Measurements from ENCODE around the gene DUSP9. TPM values are rescaled to one million over a fixed set of nuclear protein-coding genes. Genes with fewer than 3 reads are reported as not detected.
"Not testable (repeated sequence)": the region's sequence is repeated elsewhere in the genome, so short reads cannot be mapped to it uniquely, and the experiment has no call there.

Gene DUSP9
- total RNA-seq, 6 experiments from 2014 or later = 0.33 to 3.9 (median 0.69) TPM

DNA sequence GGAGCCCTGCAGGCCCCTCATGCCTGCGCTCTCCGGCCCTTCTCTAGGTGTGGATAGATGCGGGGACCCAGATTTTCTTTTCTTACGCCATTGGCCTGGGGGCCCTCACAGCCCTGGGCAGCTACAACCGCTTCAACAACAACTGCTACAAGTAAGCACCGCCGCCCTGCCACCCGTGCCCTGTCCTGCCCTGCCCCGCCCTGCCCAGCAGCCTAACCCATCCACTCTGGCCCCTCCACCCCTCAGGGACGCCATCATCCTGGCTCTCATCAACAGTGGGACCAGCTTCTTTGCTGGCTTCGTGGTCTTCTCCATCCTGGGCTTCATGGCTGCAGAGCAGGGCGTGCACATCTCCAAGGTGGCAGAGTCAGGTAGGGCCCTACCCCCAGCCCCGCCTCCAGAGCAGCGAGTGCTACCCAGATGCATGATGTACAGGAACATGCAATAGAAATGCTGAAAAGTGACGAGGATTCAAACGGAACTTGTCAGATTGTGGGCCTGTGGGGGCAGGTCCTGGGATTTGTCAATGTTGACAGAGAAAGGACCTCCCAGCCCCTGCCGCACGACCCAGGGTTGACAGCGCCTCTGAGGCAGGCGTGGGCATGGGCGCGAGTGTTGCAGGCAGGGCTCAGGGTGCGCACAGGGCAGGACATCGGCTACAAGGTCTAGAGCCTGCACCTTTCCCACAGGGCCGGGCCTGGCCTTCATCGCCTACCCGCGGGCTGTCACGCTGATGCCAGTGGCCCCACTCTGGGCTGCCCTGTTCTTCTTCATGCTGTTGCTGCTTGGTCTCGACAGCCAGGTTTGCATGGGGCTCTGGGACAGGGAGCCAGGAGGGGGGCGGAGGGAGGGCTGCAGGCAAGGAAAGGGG is 46.4 kb downstream of the DUSP9 start:
- no peak for TF ChIP-seq POLR2A (IDR thresholded peaks at IDR 0.05)
- TF ChIP-seq, protein P1, sequence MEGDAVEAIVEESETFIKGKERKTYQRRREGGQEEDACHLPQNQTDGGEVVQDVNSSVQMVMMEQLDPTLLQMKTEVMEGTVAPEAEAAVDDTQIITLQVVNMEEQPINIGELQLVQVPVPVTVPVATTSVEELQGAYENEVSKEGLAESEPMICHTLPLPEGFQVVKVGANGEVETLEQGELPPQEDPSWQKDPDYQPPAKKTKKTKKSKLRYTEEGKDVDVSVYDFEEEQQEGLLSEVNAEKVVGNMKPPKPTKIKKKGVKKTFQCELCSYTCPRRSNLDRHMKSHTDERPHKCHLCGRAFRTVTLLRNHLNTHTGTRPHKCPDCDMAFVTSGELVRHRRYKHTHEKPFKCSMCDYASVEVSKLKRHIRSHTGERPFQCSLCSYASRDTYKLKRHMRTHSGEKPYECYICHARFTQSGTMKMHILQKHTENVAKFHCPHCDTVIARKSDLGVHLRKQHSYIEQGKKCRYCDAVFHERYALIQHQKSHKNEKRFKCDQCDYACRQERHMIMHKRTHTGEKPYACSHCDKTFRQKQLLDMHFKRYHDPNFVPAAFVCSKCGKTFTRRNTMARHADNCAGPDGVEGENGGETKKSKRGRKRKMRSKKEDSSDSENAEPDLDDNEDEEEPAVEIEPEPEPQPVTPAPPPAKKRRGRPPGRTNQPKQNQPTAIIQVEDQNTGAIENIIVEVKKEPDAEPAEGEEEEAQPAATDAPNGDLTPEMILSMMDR (IDR thresholded peaks at IDR 0.05) = no peak
- DNase-seq (no peak), ATAC-seq (peak in 3 of 4 donors; percentile 5 to 17 (median 7))
- Histone ChIP-seq H3K27me3 (no peaks in the 10 kb centered on the region), H3K9me3 (no peaks in the 10 kb centered on the region), H3K27ac (no peak overlapping the region), H3K4me1 (no peaks in the 10 kb centered on the region), H3K36me3 (no peaks in the 10 kb centered on the region), H3K4me3 (no peak overlapping the region)
- WGBS (ENCODE audit: insufficient coverage, low coverage, low lambda C conversion rate, missing lambda C conversion rate) = 47% methylated on average over 7 of the region's 31 CpGs
- intact Hi-C loops (cut with DNase I) = no loop called here

DNA sequence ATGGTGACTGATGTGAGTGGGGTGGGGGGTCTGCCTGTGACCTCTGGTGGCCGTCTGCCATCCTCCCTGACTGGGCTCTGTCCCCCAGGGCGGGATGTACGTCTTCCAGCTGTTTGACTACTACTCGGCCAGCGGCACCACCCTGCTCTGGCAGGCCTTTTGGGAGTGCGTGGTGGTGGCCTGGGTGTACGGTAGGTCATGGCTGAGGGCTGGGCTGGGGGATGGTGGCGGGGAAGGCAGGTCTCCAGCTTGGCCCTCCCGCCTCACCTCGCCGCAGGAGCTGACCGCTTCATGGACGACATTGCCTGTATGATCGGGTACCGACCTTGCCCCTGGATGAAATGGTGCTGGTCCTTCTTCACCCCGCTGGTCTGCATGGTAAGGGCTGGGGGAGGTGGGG is 47.3 kb downstream of the DUSP9 start:
- H3K27me3 ChIP-seq; H3K27ac ChIP-seq; DNase-seq; H3K4me1 ChIP-seq; H3K4me3 ChIP-seq; H3K9me3 ChIP-seq; ATAC-seq; intact Hi-C loops (cut with DNase I); H3K36me3 ChIP-seq: not testable (repeated sequence)
- 80% methylated on average over 2 of the region's 16 CpGs for WGBS (ENCODE audit: insufficient coverage, low coverage, low lambda C conversion rate, missing lambda C conversion rate)

DNA sequence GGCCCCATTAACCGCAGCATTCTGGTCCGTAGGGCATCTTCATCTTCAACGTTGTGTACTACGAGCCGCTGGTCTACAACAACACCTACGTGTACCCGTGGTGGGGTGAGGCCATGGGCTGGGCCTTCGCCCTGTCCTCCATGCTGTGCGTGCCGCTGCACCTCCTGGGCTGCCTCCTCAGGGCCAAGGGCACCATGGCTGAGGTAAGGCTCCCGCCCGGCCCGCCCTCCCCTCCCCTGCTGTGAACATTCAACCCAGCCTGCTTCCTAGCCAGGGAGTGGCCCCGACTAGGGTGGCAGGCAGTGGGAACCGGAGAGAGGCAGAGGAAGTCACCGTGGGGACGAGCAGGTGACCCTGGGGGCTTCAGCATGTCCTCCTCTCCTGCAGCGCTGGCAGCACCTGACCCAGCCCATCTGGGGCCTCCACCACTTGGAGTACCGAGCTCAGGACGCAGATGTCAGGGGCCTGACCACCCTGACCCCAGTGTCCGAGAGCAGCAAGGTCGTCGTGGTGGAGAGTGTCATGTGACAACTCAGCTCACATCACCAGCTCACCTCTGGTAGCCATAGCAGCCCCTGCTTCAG is 47.8 kb downstream of the DUSP9 start:
- Histone ChIP-seq H3K9me3 (no peaks in the 10 kb centered on the region), H3K4me1 (no peaks in the 10 kb centered on the region), H3K36me3 (no peaks in the 10 kb centered on the region), H3K4me3 (no peak overlapping the region), H3K27me3 (no peaks in the 10 kb centered on the region), H3K27ac (no peak overlapping the region)
- ATAC-seq (no peak), DNase-seq (no peak)
- no CpG with 5 or more reads among the region's 23 CpGs for WGBS (ENCODE audit: insufficient coverage, low coverage, low lambda C conversion rate, missing lambda C conversion rate)
- no peak for TF ChIP-seq POLR2A (IDR thresholded peaks at IDR 0.05)
- TF ChIP-seq, protein P1 (IDR thresholded peaks at IDR 0.05) = no peak
- intact Hi-C loops (cut with DNase I) = no loop called here

DNA sequence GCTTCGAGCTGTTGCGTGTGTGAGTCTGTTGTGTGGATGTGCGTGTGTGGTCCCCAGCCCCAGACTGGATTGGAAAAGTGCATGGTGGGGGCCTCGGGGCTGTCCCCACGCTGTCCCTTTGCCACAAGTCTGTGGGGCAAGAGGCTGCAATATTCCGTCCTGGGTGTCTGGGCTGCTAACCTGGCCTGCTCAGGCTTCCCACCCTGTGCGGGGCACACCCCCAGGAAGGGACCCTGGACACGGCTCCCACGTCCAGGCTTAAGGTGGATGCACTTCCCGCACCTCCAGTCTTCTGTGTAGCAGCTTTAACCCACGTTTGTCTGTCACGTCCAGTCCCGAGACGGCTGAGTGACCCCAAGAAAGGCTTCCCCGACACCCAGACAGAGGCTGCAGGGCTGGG is 49.1 kb downstream of the DUSP9 start:
- Histone ChIP-seq H3K36me3 (no peaks in the 10 kb centered on the region), H3K4me3 (no peak overlapping the region), H3K27me3 (no peaks in the 10 kb centered on the region), H3K9me3 (no peaks in the 10 kb centered on the region), H3K27ac (no peak overlapping the region), H3K4me1 (no peaks in the 10 kb centered on the region)
- TF ChIP-seq POLR2A (IDR thresholded peaks at IDR 0.05) = no peak
- TF ChIP-seq, protein P1 (IDR thresholded peaks at IDR 0.05) = no peak
- no peak for ATAC-seq
- intact Hi-C loops (cut with DNase I) = no loop called here
- WGBS (ENCODE audit: insufficient coverage, low coverage, low lambda C conversion rate, missing lambda C conversion rate) = 79% methylated on average over 7 of the region's 15 CpGs
- no peak for DNase-seq

DNA sequence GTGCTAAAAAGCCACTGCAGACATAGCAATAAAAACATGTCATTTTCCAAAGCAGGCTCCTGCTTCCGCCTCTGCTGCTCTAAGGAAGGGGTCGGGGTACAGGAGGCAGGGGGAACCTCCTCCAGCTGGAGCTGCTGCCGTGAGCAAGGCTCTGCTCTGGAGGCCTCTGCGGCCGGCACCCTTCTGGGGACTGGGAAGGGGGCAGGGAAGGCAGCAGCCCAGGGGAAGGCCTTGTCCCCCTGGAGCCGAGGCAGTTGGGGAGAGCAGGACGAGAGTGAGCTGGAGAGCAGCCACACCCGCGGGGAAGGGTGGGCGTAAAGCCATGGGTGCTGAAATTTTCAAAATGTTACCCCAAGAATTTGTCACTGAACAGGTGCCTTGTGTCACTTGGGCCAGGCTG is 49.5 kb downstream of the DUSP9 start:
- 70% methylated on average over 4 of the region's 10 CpGs for WGBS (ENCODE audit: insufficient coverage, low coverage, low lambda C conversion rate, missing lambda C conversion rate)

DNA sequence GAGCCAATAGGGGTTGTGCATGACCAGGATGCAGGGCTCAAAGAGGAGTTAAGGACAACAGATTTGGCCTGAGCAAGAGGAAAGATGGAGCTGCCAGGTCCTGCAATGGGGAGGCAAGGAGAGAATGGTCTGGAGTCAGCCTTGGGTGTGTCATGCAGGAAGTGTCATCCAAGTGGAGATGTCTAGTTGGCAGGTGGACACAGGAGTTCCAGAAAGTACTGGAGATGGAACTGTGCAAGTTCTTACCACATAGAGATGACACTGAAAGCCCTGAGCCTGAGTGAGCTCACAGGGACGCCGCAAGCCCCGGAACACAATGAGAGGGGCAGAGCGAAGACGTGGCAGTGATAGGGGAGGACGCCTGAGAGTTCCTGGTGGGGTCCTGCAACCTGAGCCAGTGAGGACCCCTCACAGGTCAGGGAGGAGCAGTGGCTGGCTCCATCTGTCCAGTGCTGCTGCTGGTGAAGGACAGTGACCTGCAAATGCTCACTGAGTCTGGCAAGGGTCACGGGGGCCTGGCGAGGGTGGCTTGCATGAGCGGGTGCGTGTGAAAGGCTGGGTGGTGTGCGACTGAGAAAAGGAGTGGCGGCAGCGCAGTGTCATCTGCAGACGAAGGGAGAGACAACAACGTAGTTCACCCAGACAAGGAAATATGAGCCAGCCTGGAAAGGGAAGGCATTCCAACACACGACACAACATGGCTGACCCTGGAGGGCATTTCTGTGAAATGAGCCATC is 50.2 kb downstream of the DUSP9 start:
- H3K4me3 ChIP-seq; H3K4me1 ChIP-seq; H3K27me3 ChIP-seq; H3K27ac ChIP-seq; ATAC-seq; H3K36me3 ChIP-seq; DNase-seq; intact Hi-C loops (cut with DNase I); H3K9me3 ChIP-seq: not testable (repeated sequence)
- 67% methylated on average over 11 of the region's 16 CpGs for WGBS (ENCODE audit: insufficient coverage, low coverage, low lambda C conversion rate, missing lambda C conversion rate)

More for the DNA sequence above, 49.5 kb downstream of the DUSP9 start:
- H3K4me1 ChIP-seq; ATAC-seq; H3K27me3 ChIP-seq; DNase-seq; H3K27ac ChIP-seq; H3K36me3 ChIP-seq; H3K4me3 ChIP-seq; intact Hi-C loops (cut with DNase I); H3K9me3 ChIP-seq: not testable (repeated sequence)

Data from right lobe of liver (tissue), 6 donors.